ENCODE measurements around the gene HOXA6.

The HOXA6 gene

DNA sequence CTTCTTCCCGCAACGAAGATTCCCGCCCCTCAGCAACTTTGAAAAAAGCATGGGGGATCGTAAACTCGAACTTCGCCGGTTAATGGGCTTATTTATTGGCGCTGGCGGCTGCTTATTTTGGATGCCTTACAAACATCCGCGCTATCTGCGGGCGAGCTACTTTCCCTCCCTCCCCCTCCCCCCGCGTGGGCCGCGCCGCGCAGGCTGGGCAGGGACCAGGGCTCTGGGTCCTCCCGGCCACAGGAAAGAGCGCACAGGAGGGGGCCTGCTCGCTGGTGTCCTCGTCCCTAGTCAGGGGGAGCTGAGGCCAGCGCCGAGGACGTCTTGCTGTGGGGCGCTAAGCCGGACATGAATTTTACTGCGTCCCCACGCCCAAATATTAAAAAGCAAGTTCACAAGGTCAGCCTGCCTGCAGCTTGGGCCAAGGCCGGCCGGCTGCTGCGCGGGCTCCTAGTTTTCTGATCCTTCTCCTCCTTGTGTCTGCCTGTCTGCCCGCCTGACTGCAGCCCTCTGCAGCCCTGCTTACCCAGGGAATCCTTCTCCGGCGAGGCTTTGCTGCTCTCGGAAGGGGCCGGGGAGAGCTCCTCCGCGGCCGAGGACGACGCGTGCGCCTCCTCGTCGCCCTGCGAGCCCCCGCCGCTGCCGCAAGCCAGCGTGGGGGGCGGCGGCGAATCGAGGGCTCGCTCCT is 25.4 kb upstream of the HOXA6 start:
- DNase-seq = no peak

GRCh38 chr7:27172315-27172774 is 24.8 kb upstream of the HOXA6 start:
- no peak for DNase-seq

DNA sequence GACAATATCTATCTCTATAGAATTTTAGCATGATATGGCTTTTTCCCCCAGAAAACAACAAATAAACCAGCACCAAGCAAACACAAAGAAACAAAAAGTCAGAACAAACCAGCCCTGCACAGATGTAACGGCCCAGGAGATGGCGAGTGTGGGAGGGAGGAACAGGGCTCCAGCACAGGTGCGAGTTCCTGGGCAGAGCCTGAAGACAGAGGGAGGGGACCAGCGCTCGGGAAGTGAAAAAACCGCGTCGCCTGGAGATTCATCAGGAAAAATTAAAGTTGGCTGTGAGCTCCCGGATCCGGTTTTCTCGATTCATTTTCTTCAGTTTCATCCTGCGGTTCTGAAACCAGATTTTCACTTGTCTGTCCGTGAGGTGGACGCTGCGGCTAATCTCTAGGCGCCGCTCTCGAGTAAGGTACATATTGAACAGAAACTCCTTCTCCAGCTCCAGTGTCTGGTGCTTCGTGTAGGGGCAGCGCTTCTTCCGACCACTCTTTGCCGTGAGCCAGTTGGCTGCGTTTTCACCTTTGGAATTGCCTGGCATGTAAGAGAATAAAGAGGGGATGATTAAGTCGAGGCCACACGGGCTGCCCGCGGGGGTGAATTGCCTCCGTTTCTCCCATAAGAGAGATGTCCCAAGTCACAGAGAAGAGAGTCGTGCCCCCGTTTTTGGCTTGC is 24.2 kb upstream of the HOXA6 start:
- DNase-seq = no peak

- DNase-seq = no peak
These were observed 23.7 kb upstream of the HOXA6 start for GRCh38 chr7:27171325-27171636.

- no peak for DNase-seq
These were observed 23.1 kb upstream of the HOXA6 start for GRCh38 chr7:27170426-27171324.

DNA sequence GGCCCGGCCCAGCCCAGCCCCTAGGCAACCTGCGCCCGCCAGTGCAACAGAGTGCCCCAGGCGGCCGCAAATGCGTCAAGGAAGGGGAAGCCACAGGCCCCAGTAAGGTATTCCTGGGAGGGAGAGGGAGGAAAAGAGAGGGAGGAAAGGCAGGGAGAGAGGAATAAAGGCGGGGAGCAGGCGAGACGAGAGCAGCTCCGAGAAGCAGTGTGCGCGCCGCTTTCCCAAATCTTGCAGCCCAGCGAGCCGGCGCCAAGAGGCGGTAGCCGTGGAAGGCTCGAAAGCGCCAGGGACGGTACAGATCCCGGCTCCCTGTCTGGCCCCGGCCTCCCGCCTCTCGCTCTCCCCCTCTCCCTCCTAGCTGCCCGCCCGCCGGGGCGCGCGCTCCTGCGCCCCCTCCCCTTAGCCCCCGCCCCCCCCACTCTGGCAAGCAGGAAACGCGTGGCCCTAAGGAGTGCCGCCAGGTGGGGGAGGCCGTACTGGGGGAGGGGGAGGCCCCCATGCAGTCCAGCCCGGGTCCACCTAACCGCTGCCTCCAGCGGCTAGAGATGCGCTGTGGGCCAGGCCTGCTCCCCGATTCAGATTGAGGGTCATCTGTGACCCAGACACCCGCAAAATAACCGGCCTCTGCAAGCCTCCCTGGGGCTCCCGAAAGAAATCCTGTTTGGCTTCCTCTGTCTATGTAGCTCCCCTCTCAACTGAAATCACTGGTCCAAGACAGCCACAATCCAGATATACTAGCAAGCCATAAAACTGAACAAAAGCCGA is 22.3 kb upstream of the HOXA6 start:
- no peak for DNase-seq

DNA sequence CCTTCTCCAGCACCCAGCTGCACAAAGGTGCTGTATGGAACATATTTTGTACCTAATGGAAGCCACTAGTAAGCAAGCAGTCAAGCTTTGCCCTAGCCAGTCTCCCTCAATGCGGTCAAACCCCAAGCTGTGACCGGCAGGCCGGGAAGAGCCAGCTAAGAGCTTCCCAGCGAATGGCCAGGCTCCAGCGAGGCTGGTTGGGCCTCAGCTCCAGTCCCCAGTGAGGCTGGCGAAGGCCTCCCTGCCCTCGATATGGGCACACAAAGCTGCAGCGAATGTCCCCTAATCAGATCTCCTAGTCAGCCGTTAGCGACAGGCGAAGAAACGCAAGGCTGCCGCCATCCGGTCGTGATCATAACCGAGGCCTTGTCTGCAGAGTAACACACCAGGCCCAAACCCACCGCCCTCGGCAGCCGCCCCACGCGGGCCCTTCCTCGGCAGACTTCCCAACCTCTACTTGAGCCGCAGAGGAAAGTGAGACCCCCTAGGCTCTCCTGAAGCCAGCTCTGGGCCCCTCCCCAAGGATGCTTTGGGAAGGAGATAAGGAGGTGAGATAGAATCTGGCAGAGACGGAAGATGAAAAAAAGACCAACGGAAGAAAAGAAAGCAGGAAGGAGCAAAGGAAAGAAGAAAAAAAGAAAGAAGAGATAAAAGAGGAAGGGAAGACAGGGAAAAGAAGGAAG is 20.8 kb upstream of the HOXA6 start:
- peak; percentile 39 for DNase-seq

GRCh38 chr7:27167916-27168264 is 20.3 kb upstream of the HOXA6 start:
- no peak for DNase-seq

- DNase-seq = no peak
These were observed 19.2 kb upstream of the HOXA6 start for GRCh38 chr7:27166531-27167505.

GRCh38 chr7:27165996-27166530 is 18.5 kb upstream of the HOXA6 start:
- no peak for DNase-seq

DNA sequence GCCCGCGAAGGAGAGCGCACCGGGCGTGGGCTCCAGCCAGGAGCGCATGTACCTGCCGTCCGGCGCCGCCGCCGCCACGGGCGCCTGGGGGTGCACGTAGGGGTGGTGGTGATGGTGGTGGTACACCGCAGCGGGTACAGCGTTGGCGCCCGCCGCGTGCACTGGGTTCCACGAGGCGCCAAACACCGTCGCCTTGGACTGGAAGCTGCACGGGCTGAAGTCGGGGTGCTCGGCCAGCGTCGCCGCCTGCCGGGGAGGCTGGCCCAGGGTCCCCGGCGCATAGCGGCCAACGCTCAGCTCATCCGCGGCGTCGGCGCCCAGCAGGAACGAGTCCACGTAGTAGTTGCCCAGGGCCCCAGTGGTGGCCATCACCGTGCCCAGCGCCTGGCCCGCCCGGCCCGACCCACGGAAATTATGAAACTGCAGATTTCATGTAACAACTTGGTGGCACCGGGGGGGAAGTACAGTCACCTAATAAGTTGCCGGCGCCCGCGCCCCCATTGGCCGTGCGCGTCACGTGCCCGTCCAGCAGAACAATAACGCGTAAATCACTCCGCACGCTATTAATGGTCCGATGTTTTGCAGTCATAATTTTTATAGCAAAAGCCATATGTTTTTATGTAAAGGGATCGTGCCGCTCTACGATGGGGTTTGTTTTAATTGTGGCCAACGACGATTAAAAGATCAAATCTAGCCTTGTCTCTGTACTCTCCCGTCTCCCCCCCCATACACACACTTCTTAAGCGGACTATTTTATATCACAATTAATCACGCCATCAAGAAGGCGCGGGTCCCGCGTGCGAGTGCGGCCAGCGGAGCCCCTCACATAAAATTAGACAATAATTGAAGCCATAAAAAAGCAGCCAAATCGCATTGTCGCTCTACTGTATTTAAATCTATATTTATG is 17.8 kb upstream of the HOXA6 start, which contains the start of gene HOXA9:
Gene HOXA9, minus strand, starts transcription at position 449 of the 907 bp plus-strand sequence. Its CDS starts 80 bp downstream, at position 369.
- no peak for DNase-seq

DNA sequence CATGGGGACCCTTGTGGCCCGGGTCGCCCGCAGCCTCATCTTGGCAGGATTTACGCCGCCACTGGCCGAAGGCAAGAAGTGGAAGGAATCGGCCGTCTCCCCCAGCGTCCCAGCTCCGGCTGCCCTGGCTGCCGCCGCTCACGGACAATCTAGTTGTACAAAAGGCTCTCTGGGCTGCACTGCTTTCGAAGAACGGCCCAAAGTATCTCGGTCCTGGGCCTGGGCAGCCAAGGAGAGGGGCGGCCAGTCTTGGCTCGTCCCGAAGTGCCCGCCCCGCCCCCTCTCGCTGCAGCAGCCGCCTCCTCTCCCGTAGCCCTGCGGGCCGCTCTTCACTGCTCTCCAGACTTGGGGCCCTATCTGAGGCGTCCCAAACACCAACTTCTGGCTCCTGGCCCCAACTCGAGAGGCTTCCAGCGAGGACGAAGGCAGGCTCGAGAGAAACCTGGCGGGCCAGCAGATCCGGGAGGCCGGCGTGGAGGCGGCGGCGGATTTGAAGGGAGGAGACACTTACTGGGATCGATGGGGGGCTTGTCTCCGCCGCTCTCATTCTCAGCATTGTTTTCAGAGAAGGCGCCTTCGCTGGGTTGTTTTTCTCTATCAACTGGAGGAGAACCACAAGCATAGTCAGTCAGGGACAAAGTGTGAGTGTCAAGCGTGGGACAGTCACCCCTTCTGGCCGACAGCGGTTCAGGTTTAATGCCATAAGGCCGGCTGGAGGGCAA is 17.0 kb upstream of the HOXA6 start:
- no peak for DNase-seq

DNA sequence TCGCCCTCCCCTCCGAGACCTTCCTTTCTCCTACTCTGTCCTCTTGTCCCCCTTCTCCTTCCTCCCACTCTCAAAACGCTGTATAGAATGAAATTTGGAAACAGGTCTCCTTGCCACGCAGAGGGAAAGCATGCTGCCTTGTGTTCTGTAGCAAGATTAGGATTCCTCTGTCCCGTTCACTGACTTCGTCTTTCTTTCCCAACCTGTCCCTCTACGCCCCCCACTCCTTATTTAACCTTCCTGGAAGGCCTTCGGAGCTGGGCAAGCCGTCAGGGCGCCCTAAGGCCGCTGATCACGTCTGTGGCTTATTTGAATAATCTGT is 16.4 kb upstream of the HOXA6 start:
- no peak for DNase-seq

DNA sequence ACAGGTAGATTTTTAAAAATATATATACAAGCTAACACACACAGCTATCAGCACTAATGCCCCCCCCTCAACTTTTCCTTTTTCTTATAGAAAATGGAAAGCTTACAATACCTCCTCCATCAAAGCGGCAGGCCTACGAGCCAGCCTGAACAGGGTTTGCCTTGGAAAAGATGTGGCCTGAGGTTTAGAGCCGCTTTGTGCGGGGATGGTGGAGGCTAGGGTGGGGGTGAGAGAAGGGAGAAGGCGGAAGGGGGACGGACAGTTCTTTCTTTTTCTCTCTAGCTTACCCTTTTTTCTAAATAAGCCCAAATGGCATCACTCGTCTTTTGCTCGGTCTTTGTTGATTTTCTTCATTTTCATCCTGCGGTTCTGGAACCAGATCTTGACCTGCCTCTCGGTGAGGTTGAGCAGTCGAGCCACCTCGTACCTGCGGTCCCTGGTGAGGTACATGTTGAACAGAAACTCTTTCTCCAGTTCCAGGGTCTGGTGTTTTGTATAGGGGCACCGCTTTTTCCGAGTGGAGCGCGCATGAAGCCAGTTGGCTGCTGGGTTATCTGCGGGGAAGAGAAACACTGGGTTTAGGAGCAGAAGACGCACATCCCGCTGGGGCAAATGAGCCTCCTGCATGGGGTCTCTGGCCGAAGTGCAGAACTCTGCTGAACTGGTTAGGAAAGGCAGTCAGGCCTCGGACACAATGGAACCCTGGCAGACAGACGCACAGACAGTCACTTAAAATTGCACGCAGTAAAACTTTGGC is 15.9 kb upstream of the HOXA6 start:
- no peak for DNase-seq

DNA sequence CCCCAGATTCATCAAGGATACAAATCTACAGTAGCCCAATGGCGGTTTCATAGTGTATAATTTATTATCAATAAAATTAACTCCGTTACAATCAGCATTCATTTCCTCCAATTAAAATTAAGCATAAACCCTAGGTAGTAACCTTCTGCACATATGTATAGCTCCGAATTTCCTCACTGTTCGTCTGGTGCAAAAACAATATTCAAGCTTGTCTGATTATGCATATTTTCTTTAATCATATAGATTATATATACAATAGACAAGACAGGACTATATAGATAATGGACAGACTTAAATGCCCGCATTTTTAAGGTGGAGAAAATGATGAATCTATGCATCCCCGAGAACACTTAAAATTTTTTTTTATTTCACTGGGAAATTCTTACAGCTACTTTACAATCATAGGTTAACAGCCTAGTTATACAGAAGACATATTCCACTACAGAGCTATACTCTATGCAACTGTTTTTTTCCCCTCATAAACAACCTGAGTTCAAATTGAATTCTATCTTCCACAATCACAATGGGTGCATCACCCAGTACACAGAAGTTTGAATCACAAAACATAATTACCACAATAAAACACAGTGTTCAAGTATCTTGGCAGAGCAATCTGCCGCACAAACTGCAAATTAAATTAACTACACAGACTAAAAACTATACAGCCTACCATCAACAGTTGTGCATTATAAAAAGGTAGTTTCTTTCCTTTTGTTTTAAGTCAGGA is 15.2 kb upstream of the HOXA6 start:
- DNase-seq = no peak

DNA sequence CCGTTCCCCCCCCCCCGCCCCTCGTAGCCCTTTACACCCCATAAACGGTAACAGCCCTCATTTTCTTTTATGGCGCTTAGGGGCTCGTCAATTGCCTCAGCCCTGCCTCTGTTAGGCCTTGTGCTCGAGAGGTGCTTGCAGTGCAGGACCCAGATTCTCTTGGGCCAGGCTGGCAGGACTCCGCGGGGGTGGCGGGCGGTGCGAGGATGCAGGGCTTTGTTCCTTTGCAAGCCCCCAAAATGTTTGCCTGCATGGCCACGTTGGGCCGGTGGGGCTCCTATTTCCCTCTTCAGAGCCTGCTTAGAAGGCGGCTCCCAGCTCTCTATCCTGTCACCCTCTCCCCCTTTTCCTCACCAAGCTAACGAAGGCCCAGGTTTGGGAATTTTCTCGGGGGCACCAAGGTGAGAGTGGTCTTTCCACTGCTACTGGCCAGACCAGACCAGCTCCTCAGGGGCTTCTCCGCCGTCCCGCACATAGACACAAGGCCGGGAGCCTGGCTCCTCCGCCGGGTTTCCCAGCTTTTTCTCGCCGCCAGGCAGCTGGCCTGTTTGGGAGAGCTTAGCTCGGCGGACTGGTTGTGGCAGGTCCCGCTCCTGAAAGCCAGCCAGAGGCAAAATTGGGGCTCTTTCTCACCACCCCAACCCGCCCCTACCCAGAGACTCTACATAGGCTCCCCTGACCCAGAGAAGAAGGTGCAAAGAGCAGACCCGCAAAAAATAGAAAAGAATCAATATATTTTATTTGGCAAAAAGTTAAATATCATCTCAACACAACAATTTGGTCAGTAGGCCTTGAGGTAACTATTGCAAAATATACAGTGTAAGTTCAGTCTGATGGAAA is 14.4 kb upstream of the HOXA6 start:
- no peak for DNase-seq

Measured in activated CD4-positive, alpha-beta T cell treated with anti-CD3 and anti-CD28 coated beads, Interleukin-10, Interleukin-2, amounts not matched to agents 100 ng/mL and 50 ng/mL, durations not matched to agents 16 hours and 8 hours (primary cell).